Panc1 (cell line): Measurements from ENCODE around the gene ALDH1L2.

Source experiments
- CTCF ChIP-seq: fragments of 450-650 bp; IDR thresholded peaks from 2 replicates; pipeline ENCODE4 v1.5.1; 2017; ENCODE audit warnings: mild to moderate bottlenecking
- POLR2AphosphoS5 ChIP-seq: IDR thresholded peaks from 2 replicates; pipeline ENCODE4 v1.6.1; 2012; ENCODE audit warnings: mild to moderate bottlenecking, low read depth, low read length, moderate library complexity
- REST ChIP-seq, 2 experiments: IDR thresholded peaks; 2 replicates each; pipeline ENCODE4 v1.6.1; 2011 to 2012; ENCODE audit warnings: low read depth in 2 of 2, control low read depth in 1 of 2, low read length in 1 of 2, mild to moderate bottlenecking in 1 of 2, moderate library complexity in 1 of 2; ENCODE audit not compliant: insufficient read depth in 1 of 2
- SIN3A ChIP-seq: IDR thresholded peaks from 2 replicates; pipeline ENCODE4 v1.6.1; 2012; ENCODE audit warnings: low read depth, mild to moderate bottlenecking, low read length, moderate library complexity, borderline replicate concordance; ENCODE audit not compliant: insufficient read depth

- TF ChIP-seq CTCF (no peak), POLR2AphosphoS5 (no peak), REST (IDR thresholded peaks at IDR 0.05; ENCODE audit: insufficient read depth in 1 of 2, low read depth in 2 of 2, low read length in 1 of 2) (no peak), SIN3A (no peak)
These were observed 6.8 kb downstream of the ALDH1L2 start for GRCh38 chr12:105077435-105077834.
